Endothelial cell (in vitro differentiated cells): ENCODE measurements around the gene VAV1. TPM values are rescaled to one million over a fixed set of nuclear protein-coding genes. Genes with fewer than 3 reads are reported as not detected.

Experiments used
- DNase-seq: peaks from one replicate; pipeline ENCODE4 v3.0.0; 2021; ENCODE audit warnings: low spot score
- H3K27ac Mint-ChIP-seq: one replicate; pipeline ENCODE4 v1.8.0; 2021; ENCODE audit warnings: mixed read lengths, inconsistent platforms; ENCODE audit not compliant: unreplicated experiment
- H3K27me3 Mint-ChIP-seq: one replicate; pipeline ENCODE4 v1.8.0; 2021; ENCODE audit warnings: mild to moderate bottlenecking, moderate library complexity, mixed read lengths, inconsistent platforms; ENCODE audit not compliant: unreplicated experiment
- H3K36me3 Mint-ChIP-seq: one replicate; pipeline ENCODE4 v1.8.0; 2021; ENCODE audit warnings: mild to moderate bottlenecking, low read depth, mixed read lengths, inconsistent platforms; ENCODE audit not compliant: unreplicated experiment
- H3K4me1 Mint-ChIP-seq: one replicate; pipeline ENCODE4 v1.8.0; 2021; ENCODE audit warnings: mild to moderate bottlenecking, mixed read lengths, inconsistent platforms; ENCODE audit not compliant: unreplicated experiment
- H3K4me3 Mint-ChIP-seq: one replicate; pipeline ENCODE4 v1.8.0; 2021; ENCODE audit warnings: mild to moderate bottlenecking, mixed read lengths, inconsistent platforms; ENCODE audit not compliant: unreplicated experiment
- H3K9me3 Mint-ChIP-seq: one replicate; pipeline ENCODE4 v1.8.0; 2021; ENCODE audit warnings: mixed read lengths, inconsistent platforms; ENCODE audit not compliant: unreplicated experiment
- total RNA-seq: library from RNA; stranded (reverse); fragmentation: NEBNext Ultra II Directional; extraction: Animal tissue kit (Norgen Biotek cat#: 25700); gene quantifications from one replicate; pipeline ENCODE4 v1.2.1, GENCODE V29; 2021; ENCODE audit not compliant: unreplicated experiment
- TF ChIP-seq, protein P1 (sequence below): fragments of 200-600 bp; sonication (generic); IDR thresholded peaks from one replicate; pipeline ENCODE4 v1.5.0; 2021; ENCODE audit warnings: antibody characterized with exemption; ENCODE audit not compliant: unreplicated experiment

VAV1 gene
- total RNA-seq, 1 donor from 2014 or later, result not detected

GRCh38 chr19:6854758-6855157 lies 82.2 kb downstream of the VAV1 start:
- TF ChIP-seq, protein P1, sequence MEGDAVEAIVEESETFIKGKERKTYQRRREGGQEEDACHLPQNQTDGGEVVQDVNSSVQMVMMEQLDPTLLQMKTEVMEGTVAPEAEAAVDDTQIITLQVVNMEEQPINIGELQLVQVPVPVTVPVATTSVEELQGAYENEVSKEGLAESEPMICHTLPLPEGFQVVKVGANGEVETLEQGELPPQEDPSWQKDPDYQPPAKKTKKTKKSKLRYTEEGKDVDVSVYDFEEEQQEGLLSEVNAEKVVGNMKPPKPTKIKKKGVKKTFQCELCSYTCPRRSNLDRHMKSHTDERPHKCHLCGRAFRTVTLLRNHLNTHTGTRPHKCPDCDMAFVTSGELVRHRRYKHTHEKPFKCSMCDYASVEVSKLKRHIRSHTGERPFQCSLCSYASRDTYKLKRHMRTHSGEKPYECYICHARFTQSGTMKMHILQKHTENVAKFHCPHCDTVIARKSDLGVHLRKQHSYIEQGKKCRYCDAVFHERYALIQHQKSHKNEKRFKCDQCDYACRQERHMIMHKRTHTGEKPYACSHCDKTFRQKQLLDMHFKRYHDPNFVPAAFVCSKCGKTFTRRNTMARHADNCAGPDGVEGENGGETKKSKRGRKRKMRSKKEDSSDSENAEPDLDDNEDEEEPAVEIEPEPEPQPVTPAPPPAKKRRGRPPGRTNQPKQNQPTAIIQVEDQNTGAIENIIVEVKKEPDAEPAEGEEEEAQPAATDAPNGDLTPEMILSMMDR, result no peak
- Mint-ChIP-seq H3K27ac (no peak overlapping the region), H3K9me3 (peaks cover 31% of the 10 kb centered on the region), H3K4me1 (no peaks in the 10 kb centered on the region), H3K36me3 (peaks cover 22% of the 10 kb centered on the region), H3K4me3 (no peak overlapping the region), H3K27me3 (peaks cover 9% of the 10 kb centered on the region)
- no peak for DNase-seq

GRCh38 chr19:6856749-6857372 lies 84.4 kb downstream of the VAV1 start:
- Mint-ChIP-seq H3K4me3 (peak overlapping the region; percentile 72), H3K27ac (no peak overlapping the region), H3K9me3 (peaks cover 26% of the 10 kb centered on the region), H3K27me3 (peaks cover 9% of the 10 kb centered on the region), H3K4me1 (no peaks in the 10 kb centered on the region), H3K36me3 (peaks cover 22% of the 10 kb centered on the region)
- no peak for DNase-seq
- TF ChIP-seq, protein P1, result no peak

DNA sequence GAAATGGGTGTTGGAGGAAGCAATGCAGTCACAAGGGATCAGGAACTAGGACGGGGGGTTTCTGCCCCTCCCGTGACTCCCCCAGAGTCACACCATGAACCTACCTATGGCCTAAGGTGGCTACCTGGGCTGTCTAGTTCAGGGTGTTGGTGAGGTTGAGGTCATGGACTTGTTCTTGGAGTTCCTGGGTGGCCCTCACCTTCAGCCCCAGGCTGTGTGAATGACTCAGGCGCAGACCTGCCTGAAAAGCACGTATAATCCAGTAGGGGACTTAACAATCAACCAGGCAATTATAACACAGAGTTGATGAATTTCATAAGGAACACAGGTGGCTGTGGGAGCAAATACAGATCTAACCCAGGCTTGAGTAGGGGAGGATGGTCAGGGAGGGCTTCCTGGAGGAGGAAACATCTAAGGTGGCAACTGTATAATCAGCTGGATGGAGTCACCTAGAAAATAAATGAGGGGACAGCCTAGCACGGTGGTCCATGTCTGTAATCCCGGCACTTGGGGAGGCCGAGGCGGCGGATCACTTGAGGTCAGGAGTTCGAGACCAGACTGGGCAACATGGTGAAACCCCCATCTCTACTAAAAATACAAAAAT lies 89.3 kb downstream of the VAV1 start:
- no peak overlapping the region for H3K27ac Mint-ChIP-seq
- TF ChIP-seq, protein P1, result no peak
- H3K9me3 Mint-ChIP-seq, result peaks cover 2% of the 10 kb centered on the region
- no peak overlapping the region for H3K4me3 Mint-ChIP-seq
- H3K36me3 Mint-ChIP-seq, result peaks cover 5% of the 10 kb centered on the region
- no peak for DNase-seq
- H3K27me3 Mint-ChIP-seq, result no peaks in the 10 kb centered on the region
- H3K4me1 Mint-ChIP-seq, result no peaks in the 10 kb centered on the region

DNA sequence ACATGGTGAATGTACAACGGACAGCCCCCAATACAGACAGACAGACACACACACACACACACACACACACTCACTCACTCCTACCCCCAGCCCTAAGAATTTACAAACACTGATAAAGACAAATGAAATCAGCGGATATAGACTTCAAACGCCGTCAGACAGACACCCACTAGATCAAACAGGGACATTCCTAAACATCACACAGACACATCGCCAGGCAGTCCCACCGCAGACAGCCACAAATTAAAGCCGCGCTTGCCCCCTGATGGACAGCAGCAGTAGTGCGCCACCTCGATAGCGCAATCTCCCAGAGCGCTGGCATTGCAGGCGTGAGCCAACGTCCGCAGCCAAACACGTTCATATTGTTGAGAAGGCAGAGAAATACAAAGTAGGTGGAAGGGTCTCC lies 90.2 kb downstream of the VAV1 start:
- TF ChIP-seq, protein P1, result peak; percentile 82
- Mint-ChIP-seq H3K27ac (no peak overlapping the region), H3K4me1 (no peaks in the 10 kb centered on the region), H3K36me3 (no peaks in the 10 kb centered on the region), H3K27me3 (no peaks in the 10 kb centered on the region), H3K4me3 (peak overlapping the region; percentile 45), H3K9me3 (no peaks in the 10 kb centered on the region)
- peak; percentile 81 for DNase-seq

DNA sequence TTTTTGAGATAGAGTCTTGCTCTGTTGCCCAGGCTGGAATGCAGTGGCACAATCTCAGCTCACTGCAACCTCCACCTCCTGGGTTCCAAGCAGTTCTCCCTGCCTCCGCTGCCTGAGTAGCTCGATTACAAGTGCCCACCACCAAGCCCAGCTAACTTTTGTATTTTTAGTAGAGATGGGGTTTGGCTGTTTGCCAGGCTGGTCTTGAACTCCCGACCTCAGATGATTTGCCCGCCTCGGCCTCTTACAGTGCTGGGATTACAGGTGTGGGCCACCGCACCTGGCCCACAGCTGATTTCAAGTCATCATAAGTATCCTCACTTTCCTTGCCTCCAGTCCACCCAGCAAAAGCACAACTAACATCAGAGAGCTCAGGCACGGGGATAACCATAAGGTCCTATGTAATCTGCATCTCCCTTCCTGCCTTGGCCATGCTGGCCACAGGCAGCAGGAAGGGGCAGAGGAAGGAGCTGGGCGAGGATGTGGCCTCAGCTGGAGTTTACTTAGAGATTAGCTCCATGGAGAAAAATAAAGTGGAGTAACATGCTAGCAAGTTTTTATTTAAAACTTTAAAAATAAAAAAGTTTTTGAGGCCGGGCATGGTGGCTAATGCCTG lies 91.9 kb downstream of the VAV1 start:
- TF ChIP-seq, protein P1, result no peak
- H3K36me3 Mint-ChIP-seq, result no peaks in the 10 kb centered on the region
- no peaks in the 10 kb centered on the region for H3K4me1 Mint-ChIP-seq
- no peak overlapping the region for H3K27ac Mint-ChIP-seq
- no peak for DNase-seq
- no peaks in the 10 kb centered on the region for H3K27me3 Mint-ChIP-seq
- H3K4me3 Mint-ChIP-seq, result no peak overlapping the region
- peaks cover under 1% of the 10 kb centered on the region for H3K9me3 Mint-ChIP-seq
